Measurements from ENCODE around the gene ELAVL3.

The ELAVL3 gene

DNA sequence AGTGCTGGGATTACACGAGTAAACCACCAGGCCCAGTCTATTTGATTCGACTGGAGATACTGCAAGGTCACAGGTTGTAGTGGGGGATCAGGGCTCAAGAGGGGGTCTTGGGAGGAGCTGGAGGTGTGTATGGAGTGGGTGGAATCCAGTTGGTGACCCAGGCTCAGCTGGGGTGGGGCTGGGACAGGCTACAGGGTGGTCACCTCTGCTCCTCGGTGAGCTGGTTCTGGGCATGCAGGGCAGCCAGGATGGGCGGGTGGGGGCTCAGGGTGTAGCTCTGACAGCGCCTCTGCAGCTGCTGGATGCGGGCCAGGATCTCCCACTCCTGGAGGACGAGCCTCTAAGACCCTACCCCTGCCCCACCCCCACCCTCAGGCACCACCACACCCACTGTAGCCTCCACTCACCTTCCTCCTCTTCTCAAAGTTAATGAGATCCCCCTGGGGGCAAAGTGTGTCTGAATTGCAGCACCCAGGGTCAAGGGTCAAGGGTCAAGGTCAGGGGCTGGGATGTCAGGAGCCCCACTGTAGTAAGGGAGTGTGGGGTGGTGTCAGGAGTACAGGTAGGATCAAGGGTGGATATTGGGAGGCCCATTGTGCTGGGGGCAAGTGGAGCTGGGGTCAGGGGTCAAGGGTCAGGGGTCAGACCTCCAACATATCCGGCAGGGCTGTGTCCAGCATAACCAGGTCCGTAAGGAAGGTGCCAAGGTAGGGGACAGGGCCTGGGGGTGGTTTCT is 78.9 kb downstream of the ELAVL3 start:
- Mint-ChIP-seq H3K27me3 (peaks cover 9% of the 10 kb centered on the region), H3K27ac (no peak overlapping the region), H3K36me3 (ENCODE audit: low read depth) (no peaks in the 10 kb centered on the region), H3K9me3 (no peaks in the 10 kb centered on the region), H3K4me3 (no peak overlapping the region), H3K4me1 (peaks cover 2% of the 10 kb centered on the region)
- ATAC-seq (no peak), DNase-seq (no peak)

All from activated naive CD8-positive, alpha-beta T cell treated with anti-CD3 and anti-CD28 coated beads, Interleukin-2, amount 50 U/mL, for 24 hours (primary cell).